Measurements from ENCODE around the gene TC2N.
A peak's percentile ranks its signal among the peaks of the same experiment; 100 is the strongest.
"Not testable (repeated sequence)": the region's sequence is repeated elsewhere in the genome, so short reads cannot be mapped to it uniquely, and the experiment has no call there.

TC2N gene

GRCh38 chr14:91866511-91867295 lies 633 bp downstream of the TC2N start:
- DNase-seq (ENCODE audit: low read depth): no peak

- DNase-seq (ENCODE audit: low read depth): no peak
Measured at GRCh38 chr14:91866061-91866460, 1.3 kb downstream of the TC2N start.

GRCh38 chr14:91862417-91862816 lies 4.9 kb downstream of the TC2N start:
- DNase-seq (ENCODE audit: low read depth): no peak

- DNase-seq (ENCODE audit: low read depth): no peak
Measured at GRCh38 chr14:91861091-91861490, 6.2 kb downstream of the TC2N start.

- DNase-seq (ENCODE audit: low read depth): no peak
Measured at GRCh38 chr14:91860238-91860637, 7.1 kb downstream of the TC2N start.

- no peak for DNase-seq (ENCODE audit: low read depth)
Measured at GRCh38 chr14:91858536-91859275, 8.6 kb downstream of the TC2N start.

- no peak for DNase-seq (ENCODE audit: low read depth)
Measured at GRCh38 chr14:91857614-91858013, 9.7 kb downstream of the TC2N start.

- DNase-seq (ENCODE audit: low read depth): no peak
Measured at GRCh38 chr14:91854327-91854934, 12.9 kb downstream of the TC2N start.

- DNase-seq (ENCODE audit: low read depth): no peak
Measured at GRCh38 chr14:91851563-91851962, 15.8 kb downstream of the TC2N start.

- no peak for DNase-seq (ENCODE audit: low read depth)
Measured at GRCh38 chr14:91848504-91849001, 18.8 kb downstream of the TC2N start.

GRCh38 chr14:91847693-91848092 lies 19.6 kb downstream of the TC2N start:
- DNase-seq (ENCODE audit: low read depth): no peak

GRCh38 chr14:91845652-91846051 lies 21.7 kb downstream of the TC2N start:
- DNase-seq (ENCODE audit: low read depth): no peak

- DNase-seq (ENCODE audit: low read depth): not testable (repeated sequence)
Measured at GRCh38 chr14:91845056-91845455, 22.3 kb downstream of the TC2N start.

GRCh38 chr14:91844029-91844428 lies 23.3 kb downstream of the TC2N start:
- no peak for DNase-seq (ENCODE audit: low read depth)

- no peak for DNase-seq (ENCODE audit: low read depth)
Measured at GRCh38 chr14:91843437-91843836, 23.9 kb downstream of the TC2N start.

GRCh38 chr14:91841065-91841464 lies 26.3 kb downstream of the TC2N start:
- DNase-seq (ENCODE audit: low read depth): no peak

- DNase-seq (ENCODE audit: low read depth): no peak
Measured at GRCh38 chr14:91839749-91840148, 27.6 kb downstream of the TC2N start.

GRCh38 chr14:91837076-91837475 lies 30.3 kb downstream of the TC2N start:
- DNase-seq (ENCODE audit: low read depth): no peak

- DNase-seq (ENCODE audit: low read depth): peak; percentile 89
Measured at GRCh38 chr14:91835920-91836843, 31.2 kb downstream of the TC2N start.

- no peak for DNase-seq (ENCODE audit: low read depth)
Measured at GRCh38 chr14:91835197-91835919, 32.0 kb downstream of the TC2N start.

GRCh38 chr14:91834571-91834970 lies 32.8 kb downstream of the TC2N start:
- no peak for DNase-seq (ENCODE audit: low read depth)
